ENCODE results near the gene CDCP1.

GRCh38 chr3:45181496-45181895, 35.3 kb upstream of the CDCP1 start:
- no peak for TF ChIP-seq GATA3 (IDR thresholded peaks at IDR 0.05; ENCODE audit: low read depth, low read length)
- TF ChIP-seq GATA2 (IDR thresholded peaks at IDR 0.05; ENCODE audit: low read depth, low read length) = no peak

Data from SH-SY5Y (cell line).